T-helper 1 cell treated with Interleukin-12 subunit alpha and Interleukin-12 subunit beta and Interleukin-4 antibody, amounts not matched to agents 30 μg/mL and 1 μg/mL, for 36 hours (primary cell): ENCODE results near the gene GBP6.
"Not testable (repeated sequence)": the region's sequence is repeated elsewhere in the genome, so short reads cannot be mapped to it uniquely, and the experiment has no call there.

Experiments used
- H3K27ac Mint-ChIP-seq: one replicate; pipeline ENCODE4 v1.8.0; 2021; ENCODE audit warnings: mild to moderate bottlenecking, mixed read lengths
- H3K27me3 Mint-ChIP-seq: one replicate; pipeline ENCODE4 v1.8.0; 2021; ENCODE audit warnings: low read depth, mixed read lengths
- H3K36me3 Mint-ChIP-seq: one replicate; pipeline ENCODE4 v1.8.0; 2021; ENCODE audit warnings: low read depth, mixed read lengths
- H3K4me1 Mint-ChIP-seq: one replicate; pipeline ENCODE4 v1.8.0; 2021; ENCODE audit warnings: low read depth, mixed read lengths
- H3K4me3 Mint-ChIP-seq: one replicate; pipeline ENCODE4 v1.8.0; 2021; ENCODE audit warnings: mild to moderate bottlenecking, moderate library complexity, mixed read lengths
- H3K9me3 Mint-ChIP-seq: one replicate; pipeline ENCODE4 v1.8.0; 2021; ENCODE audit warnings: mixed read lengths

Gene GBP6

DNA sequence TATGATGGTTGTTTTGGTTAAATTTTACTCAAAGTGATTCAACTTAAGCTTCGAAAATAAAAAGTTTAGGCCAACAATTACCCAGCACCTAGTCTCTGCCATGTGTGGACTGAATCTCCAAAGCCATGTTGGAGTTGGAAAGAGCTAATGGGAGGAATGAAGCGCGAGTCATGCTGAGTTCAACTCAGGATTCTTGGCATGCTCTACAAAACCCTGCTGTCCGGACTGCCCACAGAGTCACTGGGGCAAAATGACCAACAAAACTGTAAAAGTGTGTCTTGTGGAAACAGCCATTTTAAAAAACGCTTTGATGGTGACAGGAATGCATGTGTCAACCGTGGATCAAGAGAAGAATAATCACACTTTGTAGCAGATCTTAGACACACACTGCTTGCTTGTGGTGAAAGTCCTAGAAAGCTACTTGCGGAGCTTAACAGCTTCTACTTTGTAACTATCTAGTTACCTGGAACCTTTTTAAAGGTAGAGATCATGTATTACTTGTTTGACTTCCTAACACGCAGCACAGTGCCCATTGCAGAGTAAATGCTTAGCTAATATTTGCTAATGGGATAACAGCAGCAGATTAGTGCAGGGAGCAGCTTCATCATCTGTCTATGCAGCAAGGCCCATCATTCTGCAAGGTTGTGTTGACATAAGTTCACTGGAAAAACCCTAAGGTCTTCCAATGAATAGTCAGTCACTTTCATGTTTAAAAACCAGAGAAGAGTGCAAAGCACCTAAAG lies 7.0 kb upstream of the GBP6 start:
- Mint-ChIP-seq H3K4me1 (peaks cover 48% of the 10 kb centered on the region), H3K4me3 (peak overlapping the region; percentile 82), H3K36me3 (peaks cover 10% of the 10 kb centered on the region), H3K27ac (peak overlapping the region; percentile 79), H3K9me3 (peaks cover 4% of the 10 kb centered on the region), H3K27me3 (no peaks in the 10 kb centered on the region)

DNA sequence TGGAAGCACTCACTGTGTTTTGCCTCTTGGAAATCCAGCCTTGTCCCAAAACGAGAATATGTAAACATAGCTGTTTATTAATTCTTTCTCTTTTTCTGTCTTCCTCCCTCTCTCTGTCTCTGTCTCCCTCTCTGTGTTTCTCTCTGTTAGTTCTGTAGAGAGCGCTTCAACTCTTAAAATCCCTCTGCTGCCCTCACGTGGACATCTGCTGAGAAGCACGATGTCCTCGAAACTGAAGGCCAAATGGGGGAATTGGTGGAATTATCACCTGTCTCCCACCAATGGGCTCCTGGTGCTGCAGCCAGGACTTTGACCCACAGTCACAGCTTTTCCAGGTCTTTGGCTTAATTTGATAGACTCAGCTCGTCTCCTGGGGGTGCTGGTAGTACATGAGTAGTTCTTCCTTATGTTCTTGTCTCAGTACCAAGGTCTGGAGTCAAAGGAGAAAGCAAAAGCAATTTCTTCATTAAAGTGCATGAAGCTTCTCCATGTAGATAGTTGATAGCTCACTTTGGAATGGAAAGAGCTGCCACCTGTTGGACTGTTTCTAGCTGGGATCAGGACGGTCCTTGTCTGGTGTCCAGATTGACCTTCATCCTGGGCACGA lies 5.5 kb upstream of the GBP6 start:
- Mint-ChIP-seq H3K9me3 (no peaks in the 10 kb centered on the region), H3K27ac (peak overlapping the region; percentile 86), H3K36me3 (peaks cover 8% of the 10 kb centered on the region), H3K27me3 (no peaks in the 10 kb centered on the region), H3K4me3 (peak overlapping the region; percentile 82), H3K4me1 (peaks cover 56% of the 10 kb centered on the region)

DNA sequence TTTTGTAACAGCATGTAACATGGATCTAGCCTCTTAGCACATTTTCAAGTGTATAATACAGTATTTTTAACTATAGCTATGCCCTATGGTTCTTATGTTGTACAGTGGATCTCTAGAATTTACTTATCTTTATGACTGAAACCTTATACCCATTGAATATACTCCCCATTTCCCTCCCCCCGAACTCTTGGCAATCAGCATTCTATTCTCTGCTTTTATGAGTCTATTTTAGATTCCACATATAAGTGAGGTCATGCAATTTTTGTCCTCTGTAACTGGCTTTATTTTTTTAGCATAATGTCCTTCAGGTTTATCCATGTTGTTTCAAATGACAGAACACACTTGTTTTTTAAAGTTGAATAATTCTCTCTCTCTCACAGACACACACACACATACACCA lies 3.1 kb upstream of the GBP6 start:
- Mint-ChIP-seq H3K27me3 (no peaks in the 10 kb centered on the region), H3K9me3 (no peaks in the 10 kb centered on the region), H3K36me3 (peaks cover 8% of the 10 kb centered on the region), H3K4me1 (peaks cover 52% of the 10 kb centered on the region), H3K4me3 (no peak overlapping the region), H3K27ac (no peak overlapping the region)

DNA sequence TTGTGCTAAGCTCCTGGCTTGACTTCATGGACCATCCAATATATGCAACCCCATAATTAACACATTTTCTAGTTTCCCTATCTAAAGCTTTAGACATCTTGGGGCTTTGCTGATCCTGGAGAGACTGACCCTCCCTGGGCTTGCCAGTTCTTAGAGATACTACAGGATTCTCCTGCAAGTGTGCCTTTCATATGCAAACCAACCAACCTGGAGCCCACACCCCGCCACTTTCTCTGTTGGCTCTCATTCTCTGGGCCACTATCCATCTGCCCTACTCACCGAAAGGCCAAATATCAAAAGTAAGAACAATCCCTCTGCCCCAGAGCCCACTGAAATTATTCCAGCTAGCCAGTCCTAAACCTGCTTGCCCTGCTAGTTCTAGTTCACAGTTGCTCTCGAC lies 2.2 kb upstream of the GBP6 start:
- H3K27ac Mint-ChIP-seq = no peak overlapping the region
- peaks cover 6% of the 10 kb centered on the region for H3K36me3 Mint-ChIP-seq
- H3K9me3 Mint-ChIP-seq = no peaks in the 10 kb centered on the region
- peaks cover 47% of the 10 kb centered on the region for H3K4me1 Mint-ChIP-seq
- H3K27me3 Mint-ChIP-seq = no peaks in the 10 kb centered on the region
- H3K4me3 Mint-ChIP-seq = no peak overlapping the region

DNA sequence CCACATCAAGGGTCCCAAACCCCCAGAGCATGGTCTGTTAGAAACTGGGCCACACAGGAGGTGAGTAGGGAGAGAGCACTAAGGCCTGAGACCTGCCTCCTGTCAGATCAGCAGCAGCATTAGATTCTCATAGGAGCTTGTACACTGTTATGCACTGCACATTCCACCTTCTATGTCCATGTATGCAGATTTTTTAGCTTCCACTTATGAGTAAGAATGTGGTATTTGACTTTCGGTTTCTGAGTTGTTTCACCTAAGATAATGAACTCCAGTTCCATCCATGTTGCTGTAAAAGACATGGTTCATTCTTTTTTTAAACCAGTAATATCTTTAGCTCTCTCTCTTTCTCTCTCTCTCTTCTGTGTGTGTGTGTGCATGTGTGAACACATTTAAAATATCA lies 663 bp upstream of the GBP6 start:
- H3K27me3 Mint-ChIP-seq = no peaks in the 10 kb centered on the region
- peak overlapping the region; percentile 68 for H3K27ac Mint-ChIP-seq
- no peaks in the 10 kb centered on the region for H3K9me3 Mint-ChIP-seq
- peaks cover 32% of the 10 kb centered on the region for H3K4me1 Mint-ChIP-seq
- peaks cover 3% of the 10 kb centered on the region for H3K36me3 Mint-ChIP-seq
- peak overlapping the region; percentile 25 for H3K4me3 Mint-ChIP-seq

DNA sequence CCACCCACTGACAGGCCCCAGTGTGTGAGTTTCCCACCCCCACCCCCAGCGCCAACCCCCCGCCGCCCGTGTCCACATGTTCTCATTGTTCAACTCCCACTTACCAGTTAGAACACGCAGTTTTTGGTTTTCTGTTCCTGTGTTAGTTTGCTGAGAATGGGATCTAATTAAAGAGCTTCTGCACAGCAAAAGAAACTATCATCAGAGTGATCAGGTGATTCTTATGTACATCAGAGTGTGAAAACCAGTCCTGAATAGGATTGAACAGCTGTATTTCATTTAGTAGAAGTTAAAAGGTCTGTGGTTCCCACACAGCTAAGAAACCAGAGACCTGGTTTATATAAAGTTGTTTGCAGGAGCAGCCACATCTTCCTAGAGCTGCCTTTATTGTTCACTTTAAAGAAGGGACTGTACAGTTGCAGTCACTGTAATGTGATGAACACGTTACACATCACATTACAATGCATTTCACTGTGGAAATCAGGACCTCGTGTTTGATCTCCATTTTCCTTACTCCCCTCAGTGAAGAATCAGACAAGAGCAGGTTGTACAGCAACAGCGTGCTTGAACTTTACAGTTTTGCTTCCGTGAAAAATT lies 1.2 kb downstream of the GBP6 start:
- H3K36me3 Mint-ChIP-seq = peaks cover 9% of the 10 kb centered on the region
- no peak overlapping the region for H3K27ac Mint-ChIP-seq
- H3K9me3 Mint-ChIP-seq = peaks cover 7% of the 10 kb centered on the region
- peaks cover 25% of the 10 kb centered on the region for H3K4me1 Mint-ChIP-seq
- no peak overlapping the region for H3K4me3 Mint-ChIP-seq
- H3K27me3 Mint-ChIP-seq = no peaks in the 10 kb centered on the region

DNA sequence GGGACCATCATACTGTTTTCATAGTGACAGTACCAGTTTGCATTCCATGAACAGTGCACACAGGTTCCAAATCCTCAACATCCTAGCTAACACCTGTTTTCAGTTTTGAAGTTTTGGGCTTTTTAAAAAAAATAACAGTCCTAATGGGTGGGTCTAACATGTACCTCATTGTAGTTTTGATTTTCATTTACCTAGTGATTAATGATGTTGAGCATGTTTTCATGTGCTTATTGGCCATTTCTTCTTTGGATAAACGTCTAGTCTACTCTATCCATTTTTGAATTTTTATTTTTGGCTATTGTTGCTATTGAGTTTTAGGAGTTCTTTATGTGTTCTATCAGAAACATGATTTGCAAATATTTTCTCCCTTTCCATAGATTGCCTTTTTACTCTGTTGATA lies 3.4 kb downstream of the GBP6 start:
- peaks cover 17% of the 10 kb centered on the region for H3K36me3 Mint-ChIP-seq
- no peaks in the 10 kb centered on the region for H3K27me3 Mint-ChIP-seq
- no peak overlapping the region for H3K4me3 Mint-ChIP-seq
- no peak overlapping the region for H3K27ac Mint-ChIP-seq
- H3K9me3 Mint-ChIP-seq = peaks cover 12% of the 10 kb centered on the region
- peaks cover 15% of the 10 kb centered on the region for H3K4me1 Mint-ChIP-seq

DNA sequence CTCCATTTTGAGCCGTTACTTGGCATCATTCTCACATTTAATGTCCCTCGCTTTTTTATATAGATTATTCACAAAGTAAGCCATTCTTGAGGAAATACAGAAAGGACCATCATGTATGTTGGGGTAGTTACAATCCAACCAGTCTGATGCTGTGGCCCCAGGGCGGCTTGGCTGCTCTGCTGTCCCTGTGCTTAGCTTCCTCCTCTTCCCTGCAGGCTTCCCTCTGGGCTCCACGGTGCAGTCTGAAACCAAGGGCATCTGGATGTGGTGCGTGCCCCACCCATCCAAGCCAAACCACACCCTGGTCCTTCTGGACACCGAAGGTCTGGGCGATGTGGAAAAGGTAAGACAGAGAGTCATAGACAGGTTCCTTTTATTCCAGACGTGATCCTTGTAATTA lies 5.5 kb downstream of the GBP6 start:
- no peak overlapping the region for H3K27ac Mint-ChIP-seq
- no peaks in the 10 kb centered on the region for H3K27me3 Mint-ChIP-seq
- no peaks in the 10 kb centered on the region for H3K4me1 Mint-ChIP-seq
- peaks cover 22% of the 10 kb centered on the region for H3K36me3 Mint-ChIP-seq
- peaks cover 20% of the 10 kb centered on the region for H3K9me3 Mint-ChIP-seq
- no peak overlapping the region for H3K4me3 Mint-ChIP-seq

DNA sequence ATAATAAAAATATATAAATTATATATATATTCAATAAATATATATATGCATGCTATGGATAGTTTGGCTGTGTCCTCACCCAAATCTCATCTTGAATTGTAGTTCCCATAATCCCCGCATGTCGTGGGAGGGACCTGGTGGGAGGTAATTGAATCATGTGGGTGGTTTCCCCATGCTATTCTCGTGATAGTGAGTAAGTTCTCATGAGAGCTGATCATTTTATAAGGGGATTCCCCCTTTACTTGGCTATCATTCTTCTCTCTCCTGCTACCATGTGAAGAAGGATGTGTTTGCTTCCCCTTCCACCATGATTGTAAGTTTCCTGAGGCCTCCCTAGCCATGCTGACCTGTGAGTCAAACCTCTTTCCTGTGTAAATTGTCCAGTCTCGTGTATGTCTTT lies 10.0 kb downstream of the GBP6 start:
- not testable (repeated sequence) for H3K4me3 Mint-ChIP-seq, H3K27me3 Mint-ChIP-seq, H3K4me1 Mint-ChIP-seq, H3K27ac Mint-ChIP-seq
- H3K36me3 Mint-ChIP-seq = peaks cover 24% of the 10 kb centered on the region
- H3K9me3 Mint-ChIP-seq = peaks cover 27% of the 10 kb centered on the region

DNA sequence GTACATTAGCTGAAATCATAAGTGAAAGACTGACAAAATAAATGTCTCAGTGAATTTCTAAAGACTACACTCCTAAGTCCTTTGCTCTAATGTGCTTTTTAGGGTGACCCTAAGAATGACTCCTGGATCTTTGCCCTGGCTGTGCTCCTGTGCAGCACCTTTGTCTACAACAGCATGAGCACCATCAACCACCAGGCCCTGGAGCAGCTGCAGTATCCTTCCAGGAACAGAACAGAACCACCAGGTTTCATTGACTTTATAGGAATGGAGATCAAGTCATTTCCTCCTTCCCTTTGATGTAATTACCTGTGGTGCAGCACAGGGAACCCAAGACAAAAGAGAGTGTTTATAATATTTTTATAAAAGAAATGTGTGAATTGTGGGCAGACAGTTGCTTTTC lies 14.1 kb downstream of the GBP6 start:
- Mint-ChIP-seq H3K4me1 (peaks cover 10% of the 10 kb centered on the region), H3K27me3 (peaks cover 5% of the 10 kb centered on the region), H3K4me3 (no peak overlapping the region), H3K27ac (no peak overlapping the region), H3K36me3 (peaks cover 11% of the 10 kb centered on the region), H3K9me3 (peaks cover 12% of the 10 kb centered on the region)

DNA sequence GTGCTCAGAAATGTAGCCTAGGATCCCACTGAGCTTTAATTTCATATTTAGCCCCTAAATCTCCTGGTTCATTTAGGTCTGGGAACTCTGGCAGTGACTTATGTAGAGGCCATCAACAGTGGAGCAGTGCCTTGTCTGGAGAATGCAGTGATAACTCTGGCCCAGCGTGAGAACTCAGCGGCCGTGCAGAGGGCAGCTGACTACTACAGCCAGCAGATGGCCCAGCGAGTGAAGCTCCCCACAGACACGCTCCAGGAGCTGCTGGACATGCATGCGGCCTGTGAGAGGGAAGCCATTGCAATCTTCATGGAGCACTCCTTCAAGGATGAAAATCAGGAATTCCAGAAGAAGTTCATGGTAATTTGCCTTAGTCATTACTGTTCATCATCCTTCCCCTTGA lies 17.8 kb downstream of the GBP6 start:
- Mint-ChIP-seq H3K27ac (no peak overlapping the region), H3K36me3 (peaks cover 19% of the 10 kb centered on the region), H3K9me3 (no peaks in the 10 kb centered on the region), H3K4me1 (peaks cover 15% of the 10 kb centered on the region), H3K4me3 (no peak overlapping the region), H3K27me3 (no peaks in the 10 kb centered on the region)

DNA sequence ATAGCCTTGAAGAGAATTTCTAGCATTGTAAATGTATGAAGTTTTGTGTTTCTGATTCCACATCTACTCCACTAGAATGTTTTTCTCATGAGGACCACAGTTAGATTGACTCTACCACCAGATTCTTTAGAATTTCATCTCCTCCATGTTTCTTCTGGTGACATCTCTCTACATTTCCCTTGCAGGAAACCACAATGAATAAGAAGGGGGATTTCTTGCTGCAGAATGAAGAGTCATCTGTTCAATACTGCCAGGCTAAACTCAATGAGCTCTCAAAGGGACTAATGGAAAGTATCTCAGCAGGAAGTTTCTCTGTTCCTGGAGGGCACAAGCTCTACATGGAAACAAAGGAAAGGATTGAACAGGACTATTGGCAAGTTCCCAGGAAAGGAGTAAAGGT lies 18.6 kb downstream of the GBP6 start:
- peaks cover 15% of the 10 kb centered on the region for H3K4me1 Mint-ChIP-seq
- H3K36me3 Mint-ChIP-seq = peaks cover 19% of the 10 kb centered on the region
- H3K27ac Mint-ChIP-seq = no peak overlapping the region
- H3K4me3 Mint-ChIP-seq = no peak overlapping the region
- H3K27me3 Mint-ChIP-seq = no peaks in the 10 kb centered on the region
- H3K9me3 Mint-ChIP-seq = no peaks in the 10 kb centered on the region

DNA sequence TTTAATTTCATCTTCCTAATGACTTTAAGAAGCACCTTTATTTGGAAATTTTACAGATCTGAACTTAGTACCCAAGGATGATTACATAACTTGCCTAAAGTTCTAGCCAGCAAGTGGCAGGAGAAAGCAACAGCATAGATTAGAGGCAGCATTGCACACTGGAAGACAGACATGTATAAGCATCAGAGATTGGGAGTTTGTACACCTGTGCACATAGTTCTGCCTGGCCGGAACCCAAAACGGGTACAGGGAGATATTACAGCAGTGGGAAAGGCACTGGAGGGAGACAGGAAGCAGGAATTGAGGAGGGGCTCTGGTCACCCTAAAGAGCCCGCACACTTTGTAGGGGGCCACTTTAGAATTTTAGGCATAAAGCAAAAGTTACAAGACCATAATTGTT lies 19.3 kb downstream of the GBP6 start:
- H3K27me3 Mint-ChIP-seq = no peaks in the 10 kb centered on the region
- peaks cover 13% of the 10 kb centered on the region for H3K4me1 Mint-ChIP-seq
- H3K4me3 Mint-ChIP-seq = no peak overlapping the region
- peaks cover 21% of the 10 kb centered on the region for H3K36me3 Mint-ChIP-seq
- H3K27ac Mint-ChIP-seq = no peak overlapping the region
- peaks cover 3% of the 10 kb centered on the region for H3K9me3 Mint-ChIP-seq

DNA sequence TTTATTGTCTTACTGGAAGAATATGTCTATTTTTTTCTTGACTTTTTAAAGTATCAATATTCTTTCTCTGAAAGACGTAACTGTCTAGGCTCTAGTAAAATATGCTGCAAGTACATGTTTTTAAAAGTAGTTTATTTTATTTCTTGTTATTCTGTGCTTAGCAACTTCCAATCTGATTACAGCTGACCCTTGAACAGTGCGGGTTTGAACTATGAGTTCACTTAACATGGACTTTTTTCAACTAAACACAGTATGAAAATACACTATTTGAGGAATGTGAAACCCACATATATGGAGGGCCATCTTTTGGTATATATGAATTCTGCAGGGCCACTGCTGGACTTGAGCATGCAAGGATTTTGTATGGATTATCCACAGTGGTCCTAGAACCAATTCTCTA lies 26.8 kb downstream of the GBP6 start:
- H3K36me3 Mint-ChIP-seq = peaks cover 12% of the 10 kb centered on the region
- no peaks in the 10 kb centered on the region for H3K27me3 Mint-ChIP-seq
- no peak overlapping the region for H3K4me3 Mint-ChIP-seq
- H3K27ac Mint-ChIP-seq = no peak overlapping the region
- H3K9me3 Mint-ChIP-seq = peaks cover 20% of the 10 kb centered on the region
- no peaks in the 10 kb centered on the region for H3K4me1 Mint-ChIP-seq

DNA sequence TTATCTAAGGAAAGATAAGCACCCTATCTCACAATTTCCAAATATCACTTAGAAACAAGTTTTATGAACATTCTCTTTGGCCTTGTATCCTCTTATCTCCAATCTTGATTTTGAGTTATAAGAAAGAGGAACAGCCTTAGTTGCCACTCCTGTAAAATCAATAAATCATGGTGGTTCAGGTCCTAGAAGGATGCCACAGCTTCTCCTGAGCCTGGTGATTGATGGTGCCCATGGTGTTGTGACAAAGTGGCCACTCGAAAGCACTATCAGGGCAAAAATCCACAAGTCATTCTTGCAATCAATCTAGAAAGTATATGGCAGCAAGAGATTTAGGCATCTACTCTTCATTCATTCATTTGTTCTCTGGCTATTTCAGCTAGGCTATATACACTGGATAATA lies 27.8 kb downstream of the GBP6 start:
- no peak overlapping the region for H3K27ac Mint-ChIP-seq
- H3K4me1 Mint-ChIP-seq = no peaks in the 10 kb centered on the region
- peaks cover 8% of the 10 kb centered on the region for H3K36me3 Mint-ChIP-seq
- peaks cover under 1% of the 10 kb centered on the region for H3K27me3 Mint-ChIP-seq
- H3K4me3 Mint-ChIP-seq = no peak overlapping the region
- peaks cover 24% of the 10 kb centered on the region for H3K9me3 Mint-ChIP-seq
